Measurements from ENCODE around the gene VIP. TPM values are rescaled to one million over a fixed set of nuclear protein-coding genes. Genes with fewer than 3 reads are reported as not detected.

VIP gene
- total and polyA plus RNA-seq, 12 donors: 0.22 to 28.6 (median 0.40) TPM; not detected in 2

DNA sequence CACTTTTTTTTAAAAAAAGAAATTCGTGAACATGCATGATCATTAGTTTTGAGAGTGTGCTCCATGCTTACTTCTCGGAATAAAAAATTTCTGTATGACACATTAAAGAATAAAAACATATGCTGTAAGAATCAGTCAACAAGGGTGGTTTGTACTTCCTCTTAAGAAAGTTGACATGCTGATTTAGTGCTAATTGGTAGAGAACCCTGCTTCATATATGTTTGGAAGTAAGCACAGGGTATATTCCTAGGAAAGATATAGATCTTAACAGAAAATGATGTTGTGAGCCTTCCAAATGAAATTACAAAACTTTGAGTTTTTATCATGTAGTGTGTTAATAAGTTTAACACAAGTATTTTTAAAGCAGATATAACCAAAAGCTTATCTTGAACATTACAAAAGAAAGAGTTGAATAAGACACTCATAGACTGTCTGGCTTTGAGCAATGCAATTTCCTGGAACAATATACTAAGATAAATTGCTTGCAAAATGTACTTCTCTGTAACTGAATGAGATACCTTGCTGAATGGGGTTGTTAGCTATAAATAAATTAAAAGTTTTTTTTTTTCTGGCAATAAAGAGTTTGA, 13.8 kb upstream of the VIP start:
- Histone ChIP-seq H3K4me3 (no peak overlapping the region), H3K4me1 (no peaks in the 10 kb centered on the region), H3K27ac (no peak overlapping the region), H3K9me3 (peaks cover 0 to 14% (median 6%) of the 10 kb centered on the region in 11 donors), H3K36me3 (peaks cover 0 to 12% (median 0%) of the 10 kb centered on the region in 9 donors), H3K27me3 (no peaks in the 10 kb centered on the region)
- no peak for TF ChIP-seq CTCF (IDR thresholded peaks at IDR 0.05)
- WGBS, 2 donors: 76 to 78% methylated on average over 2 of the region's 2 CpGs
- intact Hi-C loops (cut with DNase I): no loop called here
- DNase-seq (no peak), ATAC-seq (no peak)

GRCh38 chr6:152745509-152746171, 5.0 kb upstream of the VIP start:
- WGBS, 2 donors: 77 to 92% methylated on average over 4 of the region's 4 CpGs
- Histone ChIP-seq H3K27ac (no peak overlapping the region), H3K9me3 (no peaks in the 10 kb centered on the region), H3K4me3 (no peak overlapping the region), H3K36me3 (no peaks in the 10 kb centered on the region), H3K4me1 (no peaks in the 10 kb centered on the region), H3K27me3 (no peaks in the 10 kb centered on the region)
- intact Hi-C loops (cut with DNase I): no loop called here
- DNase-seq: no peak
- no peak for ATAC-seq
- no peak for TF ChIP-seq CTCF (IDR thresholded peaks at IDR 0.05)

GRCh38 chr6:152746172-152746553, 4.4 kb upstream of the VIP start:
- H3K9me3 ChIP-seq: no peaks in the 10 kb centered on the region
- no peak overlapping the region for H3K4me3 ChIP-seq
- no peak for DNase-seq
- no peak for TF ChIP-seq CTCF (IDR thresholded peaks at IDR 0.05)
- no peaks in the 10 kb centered on the region for H3K27me3 ChIP-seq
- H3K36me3 ChIP-seq: no peaks in the 10 kb centered on the region
- H3K27ac ChIP-seq: no peak overlapping the region
- 60 to 68% methylated on average over 2 of the region's 2 CpGs for WGBS, 2 donors
- intact Hi-C loops (cut with DNase I): no loop called here
- no peaks in the 10 kb centered on the region for H3K4me1 ChIP-seq
- ATAC-seq: no peak

GRCh38 chr6:152748843-152749242, 1.8 kb upstream of the VIP start:
- DNase-seq (no peak), ATAC-seq (no peak)
- intact Hi-C loops (cut with DNase I): no loop called here
- H3K36me3 ChIP-seq: no peaks in the 10 kb centered on the region
- no peak overlapping the region for H3K27ac ChIP-seq
- H3K4me3 ChIP-seq: no peak overlapping the region
- peak in 2 of 9 donors; percentile 23 to 36 for TF ChIP-seq CTCF (IDR thresholded peaks at IDR 0.05)
- H3K4me1 ChIP-seq: no peaks in the 10 kb centered on the region
- no peaks in the 10 kb centered on the region for H3K9me3 ChIP-seq
- 46 to 63% methylated on average over 1 of the region's 1 CpG for WGBS, 2 donors
- no peaks in the 10 kb centered on the region for H3K27me3 ChIP-seq

All from heart right ventricle (tissue), 16 donors.